A549 (cell line): ENCODE data around the gene PIP4K2A. TPM values are rescaled to one million over a fixed set of nuclear protein-coding genes. Genes with fewer than 3 reads are reported as not detected.

Experiments used
- ATAC-seq, 2 experiments: fragments of 200-7000 bp in 1 of 2; fragments of >200 bp in 1 of 2; cut with Nextera tagmentation in 1 of 2; cut with Tn5 transposase in 1 of 2; 3 replicates each; pipeline versions ENCODE4 v1.8.0 to v1.9.1; 2018 to 2020; ENCODE audit warnings: mild to moderate bottlenecking in 1 of 2, moderate library complexity in 1 of 2
- CTCF ChIA-PET: fragments of 300-600 bp; sonication (Branson Sonifier 250); formaldehyde crosslinking; extraction: SDS; loops from one replicate; lab custom pipeline; 2021; ENCODE audit warnings: antibody characterized with exemption, inconsistent platforms; lab: Yijun Ruan, JAX
- POLR2A ChIA-PET: fragments of 350-600 bp; formaldehyde crosslinking; extraction: SDS; loops from one replicate; lab custom pipeline; 2021; ENCODE audit warnings: antibody characterized with exemption, inconsistent platforms; lab: Yijun Ruan, JAX
- DNase-seq, 2 experiments: peaks; one replicate each; pipeline versions ENCODE4 v3.0.0 to v3.0.0-alpha.2; 2011 to 2016; ENCODE audit warnings: low read depth in 1 of 2, low spot score in 1 of 2
- FAIRE-seq: peaks from 2 replicates; lab custom pipeline; 2011; peaks lifted over from hg19 to GRCh38; lab: Jason Lieb, UNC
- H3K27ac ChIP-seq, 2 experiments: fragments of >200 bp; sonication (Bioruptor Twin); formaldehyde crosslinking; 3 replicates each; pipeline ENCODE4 v1.5.1; 2016 to 2017
- H3K4me1 ChIP-seq: fragments of >200 bp; sonication (Bioruptor Twin); formaldehyde crosslinking; 3 replicates; pipeline ENCODE4 v1.6.1; 2016
- H3K4me2 ChIP-seq: fragments of >200 bp; sonication (Bioruptor Twin); formaldehyde crosslinking; 3 replicates; pipeline ENCODE4 v1.6.1; 2016
- H3K4me3 ChIP-seq: fragments of >200 bp; sonication (Bioruptor Twin); formaldehyde crosslinking; 3 replicates; pipeline ENCODE4 v1.5.1; 2016
- H3K9me3 ChIP-seq: fragments of >200 bp; sonication (Bioruptor Twin); formaldehyde crosslinking; 3 replicates; pipeline ENCODE4 v1.6.1; 2016
- CBX2 ChIP-seq: fragments of 200-600 bp; sonication (generic); IDR thresholded peaks from 2 replicates; pipeline ENCODE4 v1.6.1; 2016; ENCODE audit warnings: low read depth, mild to moderate bottlenecking, borderline replicate concordance
- CEBPB ChIP-seq, 2 experiments: fragments of >200 bp in 1 of 2; sonication (Bioruptor Twin) in 1 of 2; formaldehyde crosslinking in 1 of 2; IDR thresholded peaks; 2 replicates each; pipeline ENCODE4 v1.6.1; 2012 to 2016
- CHD4 ChIP-seq: fragments of 200-600 bp; sonication (generic); IDR thresholded peaks from 2 replicates; pipeline ENCODE4 v1.6.1; 2016; ENCODE audit warnings: antibody characterized with exemption, mild to moderate bottlenecking, borderline replicate concordance
- CTCF ChIP-seq: fragments of >200 bp; sonication (Bioruptor Twin); formaldehyde crosslinking; IDR thresholded peaks from 3 replicates; pipeline ENCODE4 v1.5.1; 2016
- E2F6 ChIP-seq: IDR thresholded peaks from 2 replicates; pipeline ENCODE4 v1.6.1; 2012; ENCODE audit warnings: low read depth, borderline replicate concordance
- GATA3 ChIP-seq: IDR thresholded peaks from 2 replicates; pipeline ENCODE4 v1.6.1; 2012; ENCODE audit warnings: borderline replicate concordance
- HEYL ChIP-seq: fragments of 250-450 bp; sonication (Bioruptor Pico); IDR thresholded peaks from 2 replicates; pipeline ENCODE4 v1.8.0; 2021; ENCODE audit warnings: mild to moderate bottlenecking, moderate library complexity
- HOXA7 ChIP-seq: fragments of 250-450 bp; sonication (Bioruptor Pico); IDR thresholded peaks from 2 replicates; pipeline ENCODE4 v1.5.0; 2020; ENCODE audit warnings: mild to moderate bottlenecking, moderate library complexity
- HOXB13 ChIP-seq: fragments of 250-450 bp; sonication (Bioruptor Pico); IDR thresholded peaks from 2 replicates; pipeline ENCODE4 v1.5.0; 2020; ENCODE audit warnings: low read depth, mild to moderate bottlenecking, moderate library complexity
- JUN ChIP-seq, 2 experiments: fragments of >200 bp; sonication (Bioruptor Twin); formaldehyde crosslinking; IDR thresholded peaks; 2 replicates in 1 of 2; 3 replicates in 1 of 2; pipeline ENCODE4 v1.6.1; 2016 to 2017
- JUNB ChIP-seq: fragments of >200 bp; sonication (Bioruptor Twin); formaldehyde crosslinking; IDR thresholded peaks from 2 replicates; pipeline ENCODE4 v1.6.1; 2016
- KDM1A ChIP-seq: fragments of 200-600 bp; sonication (generic); IDR thresholded peaks from 2 replicates; pipeline ENCODE4 v1.6.1; 2016; ENCODE audit warnings: low read depth, mild to moderate bottlenecking
- MAFK ChIP-seq: fragments of 450-650 bp; IDR thresholded peaks from 2 replicates; pipeline ENCODE4 v1.6.1; 2014; ENCODE audit not compliant: partially characterized antibody
- MAX ChIP-seq: IDR thresholded peaks from 2 replicates; pipeline ENCODE4 v1.6.1; 2012
- MYC ChIP-seq: IDR thresholded peaks from 2 replicates; pipeline ENCODE4 v1.6.1; 2012; ENCODE audit warnings: mild to moderate bottlenecking, inconsistent platforms, low read length, improper control_type of control experiment, borderline replicate concordance
- NFE2L2 ChIP-seq: fragments of 150-350 bp; conservative IDR thresholded peaks from 2 replicates; pipeline ENCODE4 v1.6.1; 2014; ENCODE audit warnings: low read length
- NPAS2 ChIP-seq: fragments of 250-450 bp; sonication (Bioruptor Pico); IDR thresholded peaks from 2 replicates; pipeline ENCODE4 v1.8.0; 2022; ENCODE audit warnings: mild to moderate bottlenecking, moderate library complexity, borderline replicate concordance
- NR3C1 ChIP-seq: fragments of >200 bp; sonication (Bioruptor Twin); formaldehyde crosslinking; IDR thresholded peaks from 3 replicates; pipeline ENCODE4 v1.6.1; 2017
- POLR2A ChIP-seq: IDR thresholded peaks from 2 replicates; pipeline ENCODE4 v1.6.1; 2012; ENCODE audit warnings: mild to moderate bottlenecking, low read length
- RARB ChIP-seq: fragments of 250-450 bp; sonication (Bioruptor Pico); IDR thresholded peaks from 2 replicates; pipeline ENCODE4 v1.8.0; 2021; ENCODE audit warnings: mild to moderate bottlenecking, moderate library complexity
- RCOR1 ChIP-seq: fragments of 150-350 bp; IDR thresholded peaks from 2 replicates; pipeline ENCODE4 v1.6.1; 2014; ENCODE audit warnings: antibody characterized with exemption, low read length, low read depth
- RNF2 ChIP-seq: fragments of 200-600 bp; sonication (generic); IDR thresholded peaks from 2 replicates; pipeline ENCODE4 v1.6.1; 2016; ENCODE audit warnings: low read depth, mild to moderate bottlenecking, antibody characterized with exemption, moderate library complexity, borderline replicate concordance
- SREBF2 ChIP-seq: fragments of 450-650 bp; IDR thresholded peaks from 2 replicates; pipeline ENCODE4 v1.6.1; 2014; ENCODE audit warnings: mild to moderate bottlenecking, moderate library complexity
- TFCP2L1 ChIP-seq: fragments of 250-450 bp; sonication (Bioruptor Pico); IDR thresholded peaks from 2 replicates; pipeline ENCODE4 v1.5.0; 2021; ENCODE audit warnings: mild to moderate bottlenecking
- ZC3H11A ChIP-seq: fragments of 450-650 bp; IDR thresholded peaks from 2 replicates; pipeline ENCODE4 v1.6.1; 2014; ENCODE audit warnings: antibody characterized with exemption, mild to moderate bottlenecking
- ZFP36 ChIP-seq: fragments of 450-650 bp; IDR thresholded peaks from 2 replicates; pipeline ENCODE4 v1.6.1; 2014; ENCODE audit warnings: borderline replicate concordance; ENCODE audit not compliant: partially characterized antibody
- ZNF302 ChIP-seq: fragments of 250-450 bp; sonication (Bioruptor Pico); IDR thresholded peaks from 2 replicates; pipeline ENCODE4 v1.9.0; 2021; ENCODE audit warnings: inconsistent platforms, mild to moderate bottlenecking, moderate library complexity
- WGBS: methylation state at CpG from one replicate; pipeline ENCODE4 v1.1.6; 2017; ENCODE audit errors: missing lambda C conversion rate; 5-methylcytosine and 5-hydroxymethylcytosine counted together
- polyA plus RNA-seq, 4 experiments: library from polyadenylated mRNA; depleted of rRNA in 3 of 4; stranded (reverse); fragments of >200 nt; fragmentation: RNase III in 1 of 4; extraction: RNeasy Plus Mini Kit Qiagen cat#74134 plus additional on column Dnase treatment in 1 of 4; gene quantifications; 2 replicates in 3 of 4; 3 replicates in 1 of 4; pipeline ENCODE4 v1.2.3, GENCODE V29; 2011 to 2017

The PIP4K2A gene
- polyA plus RNA-seq, 2 of the 4 experiments (the other 2 are of a cell fraction) = 23.1 to 24.0 TPM

GRCh38 chr10:22641743-22642142 is 72.6 kb downstream of the PIP4K2A start:
- WGBS = 90% methylated on average over 5 of the region's 5 CpGs
- Histone ChIP-seq H3K27ac (no peak overlapping the region), H3K9me3 (no peaks in the 10 kb centered on the region), H3K4me1 (no peaks in the 10 kb centered on the region), H3K4me2 (no peak overlapping the region), H3K4me3 (no peak overlapping the region)
- DNase-seq (no peak), FAIRE-seq (no peak), ATAC-seq (no peak)
- TF ChIP-seq GATA3 (no peak), ZC3H11A (no peak), RNF2 (no peak), JUNB (no peak), MAFK (no peak), CEBPB (IDR thresholded peaks at IDR 0.05) (no peak), HOXA7 (CRISPR knock-in tag) (no peak), JUN (IDR thresholded peaks at IDR 0.05) (no peak), NPAS2 (no peak), ZNF302 (CRISPR knock-in tag) (no peak), MAX (no peak), POLR2A (no peak), CTCF (no peak), NR3C1 (no peak), RCOR1 (no peak), SREBF2 (no peak)
- CTCF ChIA-PET = interaction anchor here (1.1 kb wide), 1 partner anchor 17 kb away, joined by 3 read pairs; no protein-coding TSS in a partner anchor
- POLR2A ChIA-PET = no interaction called here

- ATAC-seq (no peak), FAIRE-seq (no peak), DNase-seq (no peak)
- H3K4me2 ChIP-seq = no peak overlapping the region
- CTCF ChIA-PET = no interaction called here
- H3K27ac ChIP-seq = no peak overlapping the region
- no peaks in the 10 kb centered on the region for H3K4me1 ChIP-seq
- POLR2A ChIA-PET = no interaction called here
- H3K4me3 ChIP-seq = no peak overlapping the region
- WGBS = 90% methylated on average over 6 of the region's 6 CpGs
- no peaks in the 10 kb centered on the region for H3K9me3 ChIP-seq
- TF ChIP-seq HEYL (CRISPR knock-in tag) (no peak), NPAS2 (no peak), ZFP36 (no peak), KDM1A (no peak), RARB (CRISPR knock-in tag) (no peak), MYC (no peak), CHD4 (no peak), HOXB13 (no peak), NR3C1 (no peak), E2F6 (no peak), NFE2L2 (no peak), JUN (IDR thresholded peaks at IDR 0.05) (no peak), CBX2 (no peak), TFCP2L1 (CRISPR knock-in tag) (no peak)
Measured at GRCh38 chr10:22640359-22640758, 74.0 kb downstream of the PIP4K2A start.
